H9 (cell line): Measurements from ENCODE around the gene DUS1L. TPM values are rescaled to one million over a fixed set of nuclear protein-coding genes. Genes with fewer than 3 reads are reported as not detected.

ENCODE experiments used
- DNase-seq: peaks from one replicate; pipeline ENCODE4 v3.0.0-alpha.2; 2017
- H2AFZ ChIP-seq: one replicate; pipeline ENCODE4 v1.6.1; 2013; ENCODE audit warnings: mild to moderate bottlenecking, low read length, control low read depth, moderate library complexity
- H2AK5ac ChIP-seq: 2 replicates; pipeline ENCODE4 v1.6.1; 2013; ENCODE audit warnings: low read length, control low read depth, mixed read lengths; ENCODE audit not compliant: insufficient read length
- H2BK120ac ChIP-seq: one replicate; pipeline ENCODE4 v1.6.1; 2013; ENCODE audit warnings: low read depth, mild to moderate bottlenecking, low read length, control low read depth, inconsistent platforms; ENCODE audit not compliant: poor library complexity, severe bottlenecking
- H2BK12ac ChIP-seq: 2 replicates; pipeline ENCODE4 v1.6.1; 2013; ENCODE audit warnings: low read length, control low read depth, mixed read lengths, low read depth; ENCODE audit not compliant: insufficient read length
- H2BK15ac ChIP-seq: 2 replicates; pipeline ENCODE4 v1.6.1; 2013; ENCODE audit warnings: low read depth, low read length, control low read depth
- H2BK20ac ChIP-seq: one replicate; pipeline ENCODE4 v1.6.1; 2013; ENCODE audit warnings: low read depth, mild to moderate bottlenecking, low read length, control low read depth, inconsistent platforms; ENCODE audit not compliant: poor library complexity, severe bottlenecking
- H2BK5ac ChIP-seq: 2 replicates; pipeline ENCODE4 v1.6.1; 2013; ENCODE audit warnings: low read length, control low read depth, mixed read lengths; ENCODE audit not compliant: insufficient read length
- H3K14ac ChIP-seq: 2 replicates; pipeline ENCODE4 v1.6.1; 2013; ENCODE audit warnings: low read length, control low read depth; ENCODE audit not compliant: insufficient read depth
- H3K18ac ChIP-seq: 2 replicates; pipeline ENCODE4 v1.6.1; 2013; ENCODE audit warnings: low read depth, mild to moderate bottlenecking, mixed read lengths, low read length, control low read depth; ENCODE audit not compliant: insufficient read length
- H3K23ac ChIP-seq: 2 replicates; pipeline ENCODE4 v1.6.1; 2013; ENCODE audit warnings: low read length, control low read depth, mixed read lengths, low read depth; ENCODE audit not compliant: insufficient read length
- H3K23me2 ChIP-seq: 2 replicates; pipeline ENCODE4 v1.6.1; 2013; ENCODE audit warnings: low read depth, mild to moderate bottlenecking, mixed read lengths, low read length, control low read depth; ENCODE audit not compliant: insufficient read length, poor library complexity, severe bottlenecking
- H3K27ac ChIP-seq: 2 replicates; pipeline ENCODE4 v1.5.1; 2013; ENCODE audit warnings: low read length, control low read depth, mixed read lengths, low read depth; ENCODE audit not compliant: insufficient read length
- H3K27me3 ChIP-seq: 2 replicates; pipeline ENCODE4 v1.6.1; 2013; ENCODE audit warnings: low read length, control low read depth, inconsistent platforms; ENCODE audit not compliant: insufficient read depth
- H3K4ac ChIP-seq: 2 replicates; pipeline ENCODE4 v1.6.1; 2013; ENCODE audit warnings: low read depth, mild to moderate bottlenecking, control low read depth, inconsistent platforms, low read length, moderate library complexity
- H3K4me1 ChIP-seq: 2 replicates; pipeline ENCODE4 v1.6.1; 2013; ENCODE audit warnings: low read length, control low read depth, inconsistent platforms; ENCODE audit not compliant: insufficient read depth
- H3K4me2 ChIP-seq: 2 replicates; pipeline ENCODE4 v1.6.1; 2013; ENCODE audit warnings: low read length, control low read depth, mixed read lengths; ENCODE audit not compliant: insufficient read length, insufficient read depth
- H3K56ac ChIP-seq: 2 replicates; pipeline ENCODE4 v1.6.1; 2013; ENCODE audit warnings: low read depth, mild to moderate bottlenecking, mixed read lengths, low read length, control low read depth; ENCODE audit not compliant: insufficient read length
- H3K79me1 ChIP-seq: 2 replicates; pipeline ENCODE4 v1.6.1; 2013; ENCODE audit warnings: low read depth, mild to moderate bottlenecking, moderate library complexity, low read length, control low read depth, inconsistent platforms; ENCODE audit not compliant: insufficient read depth, poor library complexity, severe bottlenecking
- H3K79me2 ChIP-seq: 2 replicates; pipeline ENCODE4 v1.6.1; 2013; ENCODE audit warnings: low read length, control low read depth, inconsistent platforms; ENCODE audit not compliant: insufficient read depth
- H3K9ac ChIP-seq: 2 replicates; pipeline ENCODE4 v1.6.1; 2013; ENCODE audit warnings: low read length, control low read depth, mixed read lengths; ENCODE audit not compliant: insufficient read length; ENCODE audit errors: extremely low read depth
- H3K9me3 ChIP-seq: one replicate; pipeline ENCODE4 v1.6.1; 2013; ENCODE audit warnings: low read depth, low read length, inconsistent platforms; ENCODE audit not compliant: control insufficient read depth
- H3T11ph ChIP-seq: one replicate; pipeline ENCODE4 v1.6.1; 2013; ENCODE audit warnings: mild to moderate bottlenecking, low read length, control low read depth, inconsistent platforms
- H4K20me1 ChIP-seq: one replicate; pipeline ENCODE4 v1.6.1; 2013; ENCODE audit not compliant: control insufficient read depth, insufficient read length, insufficient read depth
- H4K5ac ChIP-seq: 2 replicates; pipeline ENCODE4 v1.6.1; 2013; ENCODE audit warnings: low read depth, mild to moderate bottlenecking, mixed read lengths, low read length, control low read depth; ENCODE audit not compliant: insufficient read length
- H4K8ac ChIP-seq: replicated peaks from 2 replicates; pipeline ENCODE4 v1.6.1; 2013; ENCODE audit warnings: low read length, control low read depth, mixed read lengths, low read depth; ENCODE audit not compliant: insufficient read length
- H4K91ac ChIP-seq: 2 replicates; pipeline ENCODE4 v1.6.1; 2013; ENCODE audit warnings: low read depth, mild to moderate bottlenecking, moderate library complexity, mixed read lengths, low read length, control low read depth; ENCODE audit not compliant: insufficient read length
- H3K27ac Mint-ChIP-seq, 3 experiments: 2 replicates in 2 of 3; 3 replicates in 1 of 3; pipeline ENCODE4 v1.8.0; 2020 to 2021; ENCODE audit warnings: mixed read lengths in 3 of 3, mild to moderate bottlenecking in 1 of 3, moderate library complexity in 1 of 3
- H3K27me3 Mint-ChIP-seq: 2 replicates; pipeline ENCODE4 v1.8.0; 2021; ENCODE audit warnings: low read depth, mild to moderate bottlenecking, moderate library complexity, mixed read lengths
- H3K36me3 Mint-ChIP-seq, 3 experiments: 2 replicates in 2 of 3; 3 replicates in 1 of 3; pipeline ENCODE4 v1.8.0; 2020 to 2021; ENCODE audit warnings: low read depth in 3 of 3, mixed read lengths in 3 of 3; ENCODE audit not compliant: insufficient read depth in 1 of 3
- H3K4me1 Mint-ChIP-seq, 2 experiments: 2 replicates each; pipeline ENCODE4 v1.8.0; 2020; ENCODE audit warnings: mixed read lengths in 2 of 2
- H3K4me3 Mint-ChIP-seq, 2 experiments: 2 replicates in 1 of 2; 3 replicates in 1 of 2; pipeline ENCODE4 v1.8.0; 2020 to 2021; ENCODE audit warnings: mild to moderate bottlenecking in 2 of 2, mixed read lengths in 2 of 2, moderate library complexity in 1 of 2
- H3K9me3 Mint-ChIP-seq, 2 experiments: 2 replicates in 1 of 2; 3 replicates in 1 of 2; pipeline ENCODE4 v1.8.0; 2020; ENCODE audit warnings: mild to moderate bottlenecking in 2 of 2, mixed read lengths in 2 of 2, moderate library complexity in 1 of 2
- WGBS: extraction: QIAGEN DNeasy Blood & Tissue Kit; methylation state at CpG from one replicate; pipeline ENCODE4 v1.1.7; 2013; ENCODE audit warnings: missing lambda C conversion rate, low lambda C conversion rate, mixed read lengths; ENCODE audit not compliant: insufficient read length; ENCODE audit errors: extremely low coverage; 5-methylcytosine and 5-hydroxymethylcytosine counted together
- total RNA-seq: library from RNA; stranded (reverse); gene quantifications from 2 replicates; pipeline ENCODE4 v1.2.1, GENCODE V29; 2021
- TF ChIP-seq, protein P1 (sequence below): fragments of 200-600 bp; sonication (generic); conservative IDR thresholded peaks from 3 replicates; pipeline ENCODE4 v1.8.0; 2021; ENCODE audit warnings: antibody characterized with exemption, mild to moderate bottlenecking

Gene DUS1L
- total RNA-seq, 1 experiment from 2014 or later, result 103 TPM

- H2BK5ac ChIP-seq, result no peak overlapping the region
- H3K9me3 ChIP-seq, result no peaks in the 10 kb centered on the region
- 0 out of 4 replicates have a peak, but pooled peaks cover 0 to 2% of the 10 kb centered on the region in 2 experiments for H3K4me1 Mint-ChIP-seq
- H3K27me3 ChIP-seq, result no peaks in the 10 kb centered on the region
- no peak overlapping the region for H3K9ac ChIP-seq
- no peak overlapping the region for H3K14ac ChIP-seq
- H3K23ac ChIP-seq, result no peak overlapping the region
- H3K79me1 ChIP-seq, result no peaks in the 10 kb centered on the region
- H2BK120ac ChIP-seq, result no peak overlapping the region
- no peak overlapping the region for H2BK20ac ChIP-seq
- H3K18ac ChIP-seq, result no peak overlapping the region
- H3K4ac ChIP-seq, result no peak overlapping the region
- no peaks in the 10 kb centered on the region; the same call in 1 of the 2 replicates for H3K27me3 Mint-ChIP-seq
- H3K4me1 ChIP-seq, result no peaks in the 10 kb centered on the region
- H4K91ac ChIP-seq, result no peak overlapping the region
- no peaks in the 10 kb centered on the region for H4K20me1 ChIP-seq
- H3K9me3 Mint-ChIP-seq, result no peaks in the 10 kb centered on the region
- no peak for DNase-seq
- H2BK15ac ChIP-seq, result no peak overlapping the region
- H3K36me3 Mint-ChIP-seq, result no peaks in the 10 kb centered on the region
- H2AFZ ChIP-seq, result no peak overlapping the region
- TF ChIP-seq, protein P1, sequence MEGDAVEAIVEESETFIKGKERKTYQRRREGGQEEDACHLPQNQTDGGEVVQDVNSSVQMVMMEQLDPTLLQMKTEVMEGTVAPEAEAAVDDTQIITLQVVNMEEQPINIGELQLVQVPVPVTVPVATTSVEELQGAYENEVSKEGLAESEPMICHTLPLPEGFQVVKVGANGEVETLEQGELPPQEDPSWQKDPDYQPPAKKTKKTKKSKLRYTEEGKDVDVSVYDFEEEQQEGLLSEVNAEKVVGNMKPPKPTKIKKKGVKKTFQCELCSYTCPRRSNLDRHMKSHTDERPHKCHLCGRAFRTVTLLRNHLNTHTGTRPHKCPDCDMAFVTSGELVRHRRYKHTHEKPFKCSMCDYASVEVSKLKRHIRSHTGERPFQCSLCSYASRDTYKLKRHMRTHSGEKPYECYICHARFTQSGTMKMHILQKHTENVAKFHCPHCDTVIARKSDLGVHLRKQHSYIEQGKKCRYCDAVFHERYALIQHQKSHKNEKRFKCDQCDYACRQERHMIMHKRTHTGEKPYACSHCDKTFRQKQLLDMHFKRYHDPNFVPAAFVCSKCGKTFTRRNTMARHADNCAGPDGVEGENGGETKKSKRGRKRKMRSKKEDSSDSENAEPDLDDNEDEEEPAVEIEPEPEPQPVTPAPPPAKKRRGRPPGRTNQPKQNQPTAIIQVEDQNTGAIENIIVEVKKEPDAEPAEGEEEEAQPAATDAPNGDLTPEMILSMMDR, result no peak
- no peak overlapping the region for H2BK12ac ChIP-seq
- no peak overlapping the region for H4K8ac ChIP-seq
- WGBS, result no CpG with 5 or more reads among the region's 39 CpGs
- no peak overlapping the region; a peak in 1 of 7 replicates for H3K27ac Mint-ChIP-seq
- H3K4me3 Mint-ChIP-seq, result no peak overlapping the region
- H3K4me2 ChIP-seq, result no peak overlapping the region
- H3K79me2 ChIP-seq, result no peaks in the 10 kb centered on the region
- H3T11ph ChIP-seq, result no peak overlapping the region
- H3K56ac ChIP-seq, result no peak overlapping the region
- no peaks in the 10 kb centered on the region for H3K23me2 ChIP-seq
- H2AK5ac ChIP-seq, result no peak overlapping the region
- H4K5ac ChIP-seq, result no peak overlapping the region
- no peak overlapping the region for H3K27ac ChIP-seq
Observed at GRCh38 chr17:82010575-82011525, 54.8 kb downstream of the DUS1L start.
